Esophagus squamous epithelium (tissue), 4 donors: ENCODE measurements around the gene CPTP.

Experiments
- CTCF ChIP-seq, 6 experiments: fragments of 450-650 bp in 4 of 6; fragments of 200-600 bp in 2 of 6; sonication (generic) in 2 of 6; IDR thresholded peaks; one replicate each; pipeline ENCODE4 v1.5.1; 2016 to 2019; ENCODE audit warnings: antibody characterized with exemption in 6 of 6, mild to moderate bottlenecking in 4 of 6, moderate library complexity in 4 of 6
- POLR2A ChIP-seq, 4 donors: fragments of 450-650 bp; IDR thresholded peaks; one replicate each; pipeline ENCODE4 v1.6.1; 2017; ENCODE audit warnings: antibody characterized with exemption in 4 of 4, mild to moderate bottlenecking in 4 of 4, moderate library complexity in 3 of 4

GRCh38 chr1:1285102-1285571, 39.5 kb upstream of the CPTP start:
- no peak for TF ChIP-seq POLR2A (IDR thresholded peaks at IDR 0.05)
- no peak for TF ChIP-seq CTCF (IDR thresholded peaks at IDR 0.05)
